HCT116 (cell line): Measurements from ENCODE around the gene ZSWIM7. TPM values are rescaled to one million over a fixed set of nuclear protein-coding genes. Genes with fewer than 3 reads are reported as not detected.

ENCODE experiments used
- ATAC-seq: fragments of 200-7000 bp; cut with Tn5 transposase; 2 replicates; pipeline ENCODE4 v1.9.1; 2020; ENCODE audit warnings: mild to moderate bottlenecking, moderate library complexity
- BruUV-seq: library from RNA; stranded (reverse); fragments of 400-500 nt; replicated peaks from 2 replicates; lab custom pipeline; 2021; lab: Mats Ljungman, UMichigan
- CTCF ChIA-PET: fragments of 300-600 bp; sonication (Branson Sonifier 250); formaldehyde crosslinking; loops from one replicate; lab custom pipeline; 2021; ENCODE audit warnings: antibody characterized with exemption; lab: Charles Lee
- POLR2A ChIA-PET: fragments of 300-600, 350-600 bp; sonication (Branson Sonifier 250); formaldehyde crosslinking; loops from one replicate; lab custom pipeline; 2021; ENCODE audit warnings: antibody characterized with exemption; lab: Charles Lee
- RAD21 ChIA-PET, 2 experiments: fragments of 300-600 bp; sonication (Branson Sonifier 250); formaldehyde crosslinking; loops; one replicate each; lab custom pipeline; 2023; ENCODE audit warnings: low total read pairs in 2 of 2; ENCODE audit not compliant: uncharacterized antibody in 2 of 2, unreplicated experiment in 2 of 2, low non-redundant PET in 1 of 2; lab: Charles Lee
- DNase-seq: peaks from one replicate; pipeline ENCODE4 v3.0.0-alpha.2; 2010; ENCODE audit warnings: low read depth, low spot score
- H2AFZ ChIP-seq: fragments of 200-600 bp; shearing (Covaris generic), sonication (generic); 2 replicates; pipeline ENCODE4 v1.6.1; 2017; ENCODE audit warnings: low read depth, mixed run types, mixed read lengths, antibody characterized with exemption, low read length; ENCODE audit not compliant: poor library complexity, severe bottlenecking
- H3K27ac ChIP-seq: 2 replicates; pipeline ENCODE4 v1.5.1; 2012; ENCODE audit warnings: low read depth, low read length
- H3K27me3 ChIP-seq: fragments of 200-600 bp; sonication (generic); 2 replicates; pipeline ENCODE4 v1.6.1; 2016; ENCODE audit warnings: mixed run types, low read length, mixed read lengths; ENCODE audit not compliant: insufficient read depth
- H3K36me3 ChIP-seq, 2 experiments: fragments of 200-500 bp in 1 of 2; fragments of 200-600 bp in 1 of 2; sonication (Bioruptor generic) in 1 of 2; sonication (generic) in 1 of 2; 2 replicates each; pipeline versions ENCODE4 v1.5.1 to v1.6.1; 2014 to 2016; ENCODE audit warnings: low read length in 2 of 2, inconsistent platforms in 1 of 2, mixed read lengths in 1 of 2, mixed run types in 1 of 2; ENCODE audit not compliant: insufficient read depth in 2 of 2, control insufficient read depth in 1 of 2
- H3K4me1 ChIP-seq, 2 experiments: fragments of 200-600 bp in 1 of 2; sonication (generic) in 1 of 2; 2 replicates each; pipeline versions ENCODE4 v1.5.1 to v1.6.1; 2012 to 2017; ENCODE audit warnings: low read length in 2 of 2, inconsistent platforms in 1 of 2, mild to moderate bottlenecking in 1 of 2, mixed read lengths in 1 of 2, mixed run types in 1 of 2, moderate library complexity in 1 of 2; ENCODE audit not compliant: insufficient read depth in 2 of 2, control insufficient read depth in 1 of 2
- H3K4me2 ChIP-seq: fragments of 200-600 bp; sonication (generic); 2 replicates; pipeline ENCODE4 v1.6.1; 2017; ENCODE audit warnings: mixed run types, low read length, mixed read lengths
- H3K4me3 ChIP-seq, 2 experiments: fragments of 200-600 bp in 1 of 2; sonication (generic) in 1 of 2; replicated peaks in 1 of 2; 2 replicates each; pipeline ENCODE4 v1.5.1; 2011 to 2016; ENCODE audit warnings: low read length in 2 of 2, control low read depth in 1 of 2, low read depth in 1 of 2, mild to moderate bottlenecking in 1 of 2, mixed read lengths in 1 of 2, mixed run types in 1 of 2
- H3K79me2 ChIP-seq: fragments of 200-600 bp; sonication (generic); 2 replicates; pipeline ENCODE4 v1.6.1; 2017; ENCODE audit warnings: mild to moderate bottlenecking, mixed run types, low read length, moderate library complexity, mixed read lengths; ENCODE audit not compliant: insufficient read depth
- H3K9ac ChIP-seq: fragments of 200-600 bp; sonication (generic); 2 replicates; pipeline ENCODE4 v1.6.1; 2016; ENCODE audit warnings: low read length, mixed read lengths
- H3K9me2 ChIP-seq: fragments of 200-600 bp; sonication (generic), shearing (Covaris generic); 2 replicates; pipeline ENCODE4 v1.6.1; 2017; ENCODE audit warnings: mixed run types, mild to moderate bottlenecking, moderate library complexity; ENCODE audit not compliant: insufficient read depth
- H3K9me3 ChIP-seq, 2 experiments: fragments of 200-500 bp in 1 of 2; fragments of 200-600 bp in 1 of 2; sonication (Bioruptor generic) in 1 of 2; sonication (generic) in 1 of 2; 2 replicates each; pipeline ENCODE4 v1.6.1; 2014 to 2017; ENCODE audit warnings: low read length in 2 of 2, mixed read lengths in 2 of 2, inconsistent platforms in 1 of 2, low read depth in 1 of 2, mild to moderate bottlenecking in 1 of 2, mixed run types in 1 of 2, moderate library complexity in 1 of 2; ENCODE audit not compliant: control insufficient read depth in 1 of 2, insufficient read depth in 1 of 2
- H4K20me1 ChIP-seq: fragments of 200-600 bp; sonication (generic), shearing (Covaris generic); 2 replicates; pipeline ENCODE4 v1.6.1; 2017; ENCODE audit warnings: mixed run types, mild to moderate bottlenecking, moderate library complexity; ENCODE audit not compliant: insufficient read depth
- CTCF ChIP-seq, 3 experiments: fragments of 200-600 bp in 1 of 3; sonication (generic) in 1 of 3; IDR thresholded peaks in 2 of 3; conservative IDR thresholded peaks in 1 of 3; 2 replicates each; pipeline ENCODE4 v1.5.1; 2012 to 2017; ENCODE audit warnings: low read depth in 2 of 3, low read length in 2 of 3, antibody characterized with exemption in 1 of 3, borderline replicate concordance in 1 of 3, control low read depth in 1 of 3, mild to moderate bottlenecking in 1 of 3, mixed read lengths in 1 of 3, mixed run types in 1 of 3, moderate library complexity in 1 of 3; ENCODE audit not compliant: insufficient read depth in 1 of 3
- EGR1 ChIP-seq: IDR thresholded peaks from 2 replicates; pipeline ENCODE4 v1.6.1; 2012; ENCODE audit warnings: low read depth
- EZH2phosphoT487 ChIP-seq: fragments of 200-600 bp; IDR thresholded peaks from 2 replicates; pipeline ENCODE4 v1.6.1; 2018; ENCODE audit warnings: antibody characterized with exemption, borderline replicate concordance
- FOSL1 ChIP-seq: IDR thresholded peaks from 2 replicates; pipeline ENCODE4 v1.6.1; 2012; ENCODE audit warnings: low read depth
- JUND ChIP-seq: IDR thresholded peaks from 2 replicates; pipeline ENCODE4 v1.6.1; 2012
- POLR2AphosphoS5 ChIP-seq: IDR thresholded peaks from 2 replicates; pipeline ENCODE4 v1.6.1; 2011; ENCODE audit warnings: mild to moderate bottlenecking, low read depth, low read length, moderate library complexity
- RAD21 ChIP-seq: IDR thresholded peaks from 2 replicates; pipeline ENCODE4 v1.6.1; 2012; ENCODE audit warnings: low read depth, mild to moderate bottlenecking
- REST ChIP-seq: IDR thresholded peaks from 2 replicates; pipeline ENCODE4 v1.6.1; 2012; ENCODE audit warnings: low read depth
- SP1 ChIP-seq: IDR thresholded peaks from 2 replicates; pipeline ENCODE4 v1.6.1; 2012; ENCODE audit warnings: low read depth
- SRF ChIP-seq: IDR thresholded peaks from 2 replicates; pipeline ENCODE4 v1.6.1; 2012; ENCODE audit warnings: low read depth
- TCF7L2 ChIP-seq: IDR thresholded peaks from 2 replicates; pipeline ENCODE4 v1.7.0; 2011; ENCODE audit warnings: borderline replicate concordance, inconsistent platforms; ENCODE audit not compliant: insufficient read depth, insufficient read length; ENCODE audit errors: extremely low read depth
- ZFX ChIP-seq: fragments of 450-650 bp; IDR thresholded peaks from 2 replicates; pipeline ENCODE4 v1.6.1; 2017
- ZNF274 ChIP-seq: fragments of 200-500 bp; sonication (Bioruptor generic); IDR thresholded peaks from 2 replicates; pipeline ENCODE4 v1.6.1; 2014; ENCODE audit warnings: mild to moderate bottlenecking, low read depth, low read length, inconsistent platforms
- intact Hi-C: fragments of 100-400 bp; cut with micrococcal nuclease; formaldehyde crosslinking; loops from 2 replicates; pipeline ENCODE4 v1.10.0; 2022
- total RNA-seq: library from RNA; stranded (reverse); gene quantifications from one replicate; pipeline ENCODE4 v1.2.1, GENCODE V29; 2021; ENCODE audit not compliant: unreplicated experiment
- TF ChIP-seq, protein P1 (sequence below): IDR thresholded peaks from 2 replicates; pipeline ENCODE4 v1.6.1; 2012
- TF ChIP-seq, protein P2 (sequence below): IDR thresholded peaks from 2 replicates; pipeline ENCODE4 v1.6.1; 2012

The ZSWIM7 gene
- total RNA-seq, 1 experiment from 2014 or later = 33.5 TPM

GRCh38 chr17:16002708-16003260 lies 3.3 kb upstream of the ZSWIM7 start:
- Histone ChIP-seq H4K20me1 (no peaks in the 10 kb centered on the region), H3K27me3 (no peaks in the 10 kb centered on the region), H3K9me3 (peaks cover 0 to 7% of the 10 kb centered on the region in 2 experiments; a peak in 1 of 4 replicates), H3K4me2 (no peak overlapping the region), H3K9me2 (no peaks in the 10 kb centered on the region), H3K4me1 (peaks cover 10 to 20% of the 10 kb centered on the region in 2 experiments; a peak in 3 of 4 replicates), H3K36me3 (peaks cover 50 to 73% of the 10 kb centered on the region in 2 experiments), H3K9ac (no peak overlapping the region), H3K27ac (no peak overlapping the region), H3K79me2 (peaks cover 79% of the 10 kb centered on the region), H3K4me3 (no peak overlapping the region), H2AFZ (no peak overlapping the region)
- TF ChIP-seq EZH2phosphoT487 (no peak), ZFX (no peak), ZNF274 (no peak), SP1 (no peak), FOSL1 (no peak), REST (no peak), SRF (no peak), POLR2AphosphoS5 (no peak), EGR1 (no peak), RAD21 (no peak), JUND (no peak), TCF7L2 (no peak), CTCF (IDR thresholded peaks at IDR 0.05 in 2 of 3, conservative IDR thresholded peaks at IDR 0.05 in 1 of 3; ENCODE audit: borderline replicate concordance in 1 of 3, insufficient read depth in 1 of 3, low read depth in 2 of 3, low read length in 2 of 3) (no peak)
- TF ChIP-seq, protein P1, sequence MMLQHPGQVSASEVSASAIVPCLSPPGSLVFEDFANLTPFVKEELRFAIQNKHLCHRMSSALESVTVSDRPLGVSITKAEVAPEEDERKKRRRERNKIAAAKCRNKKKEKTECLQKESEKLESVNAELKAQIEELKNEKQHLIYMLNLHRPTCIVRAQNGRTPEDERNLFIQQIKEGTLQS = no peak
- TF ChIP-seq, protein P2, sequence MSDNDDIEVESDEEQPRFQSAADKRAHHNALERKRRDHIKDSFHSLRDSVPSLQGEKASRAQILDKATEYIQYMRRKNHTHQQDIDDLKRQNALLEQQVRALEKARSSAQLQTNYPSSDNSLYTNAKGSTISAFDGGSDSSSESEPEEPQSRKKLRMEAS = no peak
- intact Hi-C loops = no loop called here
- BruUV-seq = no TSS peak
- ATAC-seq (no peak), DNase-seq (no peak)
- ChIA-PET RAD21 (no interaction called here), POLR2A (interaction anchor here (0.7 kb wide), 1 partner anchor 436 kb away, joined by 6 read pairs; no protein-coding TSS in a partner anchor), CTCF (no interaction called here)
